ENCODE measurements around the gene CLECL1.
"Not testable (repeated sequence)": the region's sequence is repeated elsewhere in the genome, so short reads cannot be mapped to it uniquely, and the experiment has no call there.

Gene CLECL1

DNA sequence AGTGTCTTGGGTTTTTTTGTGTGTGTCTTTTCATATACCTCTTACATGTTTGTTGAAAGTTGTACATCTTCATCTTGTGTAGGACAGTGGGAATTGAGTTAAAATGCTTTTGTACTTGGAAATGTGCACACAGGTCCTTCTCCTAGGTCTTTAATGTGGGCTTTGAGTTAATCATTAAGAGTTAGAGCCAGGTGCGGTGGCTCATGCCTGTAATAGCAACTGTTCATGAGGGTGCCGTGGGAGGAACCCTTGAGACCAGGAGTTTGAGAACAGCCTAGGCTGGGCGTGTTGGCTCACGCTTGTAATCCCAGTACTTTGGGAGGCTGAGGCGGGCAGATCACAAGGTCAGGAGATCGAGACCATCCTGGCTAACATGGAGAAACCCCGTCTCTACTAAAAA, 13.9 kb downstream of the CLECL1 start:
- no peak for DNase-seq

DNA sequence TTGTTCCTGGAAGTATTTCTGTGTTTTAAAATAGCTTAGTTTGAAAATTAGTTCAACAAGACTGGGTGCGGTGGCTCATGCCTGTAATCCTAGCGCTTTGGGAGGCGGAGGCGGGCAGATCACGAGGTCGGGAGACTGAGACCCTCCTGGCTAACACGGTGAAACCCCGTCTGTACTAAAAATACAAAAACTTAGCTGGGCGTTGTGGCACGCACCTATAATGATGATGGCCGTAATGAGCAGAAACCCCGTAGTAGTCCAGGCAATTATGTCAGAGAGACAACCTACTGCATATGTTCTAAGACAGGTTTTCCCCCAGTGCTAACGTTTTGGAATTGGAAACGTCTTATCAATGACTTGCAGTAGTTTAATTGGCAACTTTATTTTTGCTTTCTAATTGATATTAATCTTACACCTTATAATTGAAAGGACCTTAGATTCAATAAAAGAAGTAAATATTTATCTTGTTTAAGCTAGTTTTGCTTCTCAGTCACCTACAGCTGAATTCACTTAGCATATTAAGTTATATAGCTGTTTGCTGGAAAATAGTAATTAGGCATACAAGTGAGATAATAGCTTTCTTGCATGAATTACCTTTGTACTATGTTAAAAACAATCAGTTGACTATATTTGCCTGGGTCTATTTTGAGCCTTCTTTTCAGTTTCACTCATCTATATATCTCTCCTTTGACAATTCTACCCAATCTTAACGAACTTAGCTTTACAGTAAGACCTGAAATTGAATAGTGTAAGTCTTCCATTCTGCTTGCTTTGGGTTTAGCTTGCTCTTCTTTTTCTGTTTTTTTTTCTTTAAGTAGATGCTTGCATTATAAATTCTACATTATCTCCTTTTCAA, 15.6 kb downstream of the CLECL1 start:
- DNase-seq = no peak

DNA sequence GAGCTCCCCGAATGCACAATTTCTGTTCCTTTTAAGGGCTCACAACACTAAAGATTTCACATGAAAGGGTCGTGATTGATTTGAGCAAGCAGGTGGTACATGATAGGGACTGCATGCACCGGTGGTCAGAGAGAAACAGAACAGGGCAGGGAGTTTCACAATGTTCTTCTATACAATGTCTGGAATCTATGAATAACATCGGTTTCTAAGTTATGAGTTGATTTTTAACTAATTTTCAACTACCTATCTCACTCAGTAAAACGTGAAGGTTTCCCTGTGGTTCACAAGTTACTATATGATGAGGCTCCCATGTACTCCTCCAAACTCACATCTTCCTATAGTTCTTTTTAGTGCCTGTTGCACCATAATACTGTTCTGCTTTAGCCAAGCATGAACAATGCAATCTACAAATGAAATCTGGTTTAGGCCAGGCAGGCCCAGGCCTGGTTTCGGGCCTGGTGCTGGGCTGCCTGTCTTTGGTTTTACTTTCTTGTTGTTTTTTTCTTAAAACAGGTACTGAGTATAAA, 19.8 kb downstream of the CLECL1 start:
- DNase-seq = not testable (repeated sequence)

DNA sequence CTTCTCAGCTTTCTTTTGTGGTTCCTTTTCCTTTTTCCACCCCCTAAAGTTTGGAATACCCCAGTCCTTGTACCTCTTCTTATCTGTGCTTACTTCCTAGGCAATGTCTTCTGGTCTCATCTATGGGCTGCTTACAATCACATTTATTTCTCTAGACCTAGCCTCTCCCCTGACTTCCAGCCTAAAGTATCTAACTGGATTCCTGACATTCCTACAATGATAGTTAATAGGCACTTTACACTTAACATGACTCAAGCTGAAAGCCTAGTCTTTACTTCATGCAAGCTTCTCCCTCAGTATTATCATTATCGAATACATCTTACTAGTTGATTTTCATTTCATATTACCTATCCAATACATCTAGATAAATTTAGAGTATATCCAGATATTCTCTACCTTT, 21.2 kb downstream of the CLECL1 start:
- DNase-seq = peak; percentile 38

DNA sequence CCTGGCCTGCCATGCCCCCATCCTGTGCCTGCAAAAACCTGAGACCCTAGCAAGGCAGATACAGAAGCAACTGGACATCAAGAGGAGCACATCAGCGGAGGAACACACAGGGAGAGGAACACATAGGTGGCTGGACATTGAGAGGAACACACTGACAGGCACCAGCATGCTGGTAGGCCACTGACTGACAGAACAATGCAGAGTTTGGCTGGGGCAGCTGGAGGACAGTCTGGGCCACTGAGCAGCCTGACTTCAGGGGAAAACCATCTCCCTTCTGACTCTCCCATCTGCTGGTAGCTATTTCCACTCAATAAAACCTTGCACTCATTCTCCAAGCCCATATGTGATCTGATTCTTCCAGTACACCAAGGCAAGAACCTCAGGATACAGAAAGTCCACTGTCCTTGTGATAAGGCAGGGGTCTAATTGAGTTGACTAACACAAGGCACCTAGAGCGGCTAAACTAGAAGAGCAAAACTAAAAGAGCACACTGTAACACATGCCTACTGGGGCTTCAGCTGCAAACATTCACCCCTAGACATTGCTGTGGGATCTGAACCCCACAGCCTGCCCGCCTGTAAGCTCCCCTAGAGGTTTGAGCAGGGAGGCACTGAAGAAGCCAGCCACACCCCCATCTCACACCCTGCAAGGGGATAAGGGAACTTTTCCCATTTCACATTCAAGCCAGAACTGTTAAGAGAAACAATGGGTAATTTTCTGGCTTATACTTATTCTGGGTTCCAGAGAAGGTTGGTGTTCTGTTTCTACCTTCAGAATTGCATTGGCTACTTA, 22.1 kb downstream of the CLECL1 start:
- DNase-seq = no peak

DNA sequence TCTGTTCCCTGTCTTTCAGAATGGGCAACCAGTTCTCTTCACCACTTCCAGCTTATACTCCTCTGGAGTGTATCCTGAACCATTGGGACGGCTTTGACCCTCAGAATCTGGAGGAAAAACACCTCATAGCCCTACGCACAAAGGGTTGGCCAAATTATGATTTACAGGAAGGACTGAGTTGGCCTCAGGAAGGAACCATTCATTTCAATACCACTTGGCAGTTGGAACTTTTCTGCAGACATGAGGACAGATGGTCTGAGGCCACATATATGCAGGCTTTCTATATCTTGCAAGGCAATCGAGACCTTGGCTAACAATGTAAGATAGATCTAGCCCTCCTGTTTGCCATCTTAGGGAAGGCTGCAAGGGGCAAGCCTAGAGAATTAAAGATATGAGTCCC, 24.0 kb downstream of the CLECL1 start:
- no peak for DNase-seq

DNA sequence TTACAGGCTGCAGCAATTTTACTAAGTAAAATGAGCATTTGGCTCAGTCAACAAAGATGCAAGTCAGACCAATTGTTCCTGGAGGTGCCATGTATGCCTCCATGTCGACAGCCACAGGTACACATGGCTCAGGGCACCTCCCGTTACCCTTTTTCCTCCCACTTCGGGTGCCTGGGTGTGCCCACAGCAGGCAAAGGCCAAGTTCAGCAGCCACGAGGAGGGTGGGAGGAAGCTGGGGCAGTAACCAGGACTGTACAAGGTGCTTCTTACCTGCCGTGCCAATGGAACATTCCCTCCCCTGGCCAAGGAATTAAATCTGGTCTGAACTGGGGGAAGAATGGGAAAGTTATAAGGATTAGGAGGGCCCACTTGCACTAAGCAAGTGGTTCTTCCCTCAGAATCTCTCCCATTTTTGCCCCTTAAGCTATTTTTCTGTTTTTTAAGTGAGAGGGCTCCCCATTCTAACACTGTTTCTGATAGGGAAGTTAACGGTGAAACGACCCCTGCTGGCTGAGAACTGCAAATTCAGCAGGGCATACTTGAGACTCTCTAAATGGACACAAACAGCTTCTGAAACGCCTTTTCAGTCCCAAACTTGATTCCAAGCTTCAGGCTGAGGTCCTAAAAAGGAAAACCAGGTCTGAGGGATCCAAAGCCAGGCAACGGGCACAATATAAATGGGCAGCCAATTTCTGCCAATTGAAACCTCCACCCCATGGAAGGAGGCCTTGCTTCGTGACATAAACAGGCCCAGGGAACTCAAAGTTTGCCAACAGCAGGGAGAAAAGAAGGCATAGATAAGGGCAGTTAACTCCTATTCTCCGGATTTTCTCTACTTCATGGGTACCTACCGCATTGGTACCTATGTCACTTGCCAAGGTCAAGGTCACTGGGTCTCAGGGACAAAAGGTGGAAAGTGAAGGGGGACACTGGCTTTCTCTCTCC, 24.8 kb downstream of the CLECL1 start:
- peak; percentile 49 for DNase-seq

DNA sequence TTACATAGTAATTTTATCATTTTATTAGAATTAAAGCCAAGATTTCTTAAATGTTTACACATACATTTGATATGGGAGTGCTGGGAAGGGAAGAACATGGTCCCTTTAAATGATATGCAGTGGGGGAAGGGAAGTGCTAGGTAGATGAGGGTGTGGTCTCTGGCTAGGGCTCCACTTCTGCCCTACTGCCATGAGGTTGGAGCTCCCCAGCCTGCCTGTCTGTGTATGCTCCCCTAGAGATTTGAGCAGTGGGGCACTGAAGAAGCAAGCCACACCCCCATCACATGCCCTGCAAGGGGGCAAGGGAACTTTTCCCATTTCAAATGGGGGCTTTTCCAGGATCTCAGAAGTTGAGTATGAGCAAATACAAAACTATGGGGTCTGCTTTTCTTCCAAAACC, 25.5 kb downstream of the CLECL1 start:
- no peak for DNase-seq

DNA sequence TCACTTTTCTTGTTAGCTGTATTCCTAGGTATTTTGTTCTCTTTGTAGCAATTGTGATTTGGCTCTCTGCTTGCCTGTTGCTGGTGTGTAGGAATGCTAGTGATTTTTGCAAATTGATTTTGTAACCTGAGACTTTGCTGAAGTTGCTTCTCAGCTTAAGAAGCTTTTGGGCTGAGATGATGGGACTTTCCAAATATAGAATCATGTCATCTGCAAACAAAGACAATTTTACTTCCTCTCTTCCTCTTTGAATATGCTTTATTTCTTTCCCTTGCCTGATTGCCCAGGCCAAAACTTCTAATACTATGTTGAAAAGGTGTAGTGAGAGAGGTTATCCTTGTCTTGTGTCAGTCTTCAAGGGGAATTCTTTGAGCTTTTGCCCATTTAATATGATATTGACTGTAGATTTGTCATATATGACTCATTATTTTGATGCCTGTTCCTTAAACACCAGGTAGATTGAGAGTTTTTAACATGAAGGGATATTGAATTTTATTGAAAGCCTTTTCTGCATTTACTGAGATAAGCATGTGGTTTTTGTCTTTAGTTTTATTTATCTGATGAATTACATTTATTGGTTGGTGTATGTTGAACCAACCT, 26.7 kb downstream of the CLECL1 start:
- no peak for DNase-seq

DNA sequence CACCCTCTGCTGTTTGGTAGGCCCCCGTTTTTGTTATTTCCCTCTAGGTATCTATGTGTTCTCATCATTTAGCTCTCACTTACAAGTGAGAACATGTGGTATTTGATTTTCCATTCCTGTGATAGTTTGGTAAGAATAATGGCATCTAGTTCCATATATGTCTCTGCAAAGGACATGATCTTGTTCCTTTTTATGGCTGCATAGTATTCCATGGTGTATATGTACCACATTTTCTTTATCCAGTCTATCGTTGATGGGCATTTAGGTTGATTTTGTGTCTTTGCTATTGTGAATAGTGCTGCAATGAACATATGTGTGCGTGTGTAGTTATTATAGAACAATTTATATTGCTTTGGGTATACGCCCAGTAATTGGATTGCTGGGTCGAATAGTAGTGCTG, 28.3 kb downstream of the CLECL1 start:
- DNase-seq = not testable (repeated sequence)

DNA sequence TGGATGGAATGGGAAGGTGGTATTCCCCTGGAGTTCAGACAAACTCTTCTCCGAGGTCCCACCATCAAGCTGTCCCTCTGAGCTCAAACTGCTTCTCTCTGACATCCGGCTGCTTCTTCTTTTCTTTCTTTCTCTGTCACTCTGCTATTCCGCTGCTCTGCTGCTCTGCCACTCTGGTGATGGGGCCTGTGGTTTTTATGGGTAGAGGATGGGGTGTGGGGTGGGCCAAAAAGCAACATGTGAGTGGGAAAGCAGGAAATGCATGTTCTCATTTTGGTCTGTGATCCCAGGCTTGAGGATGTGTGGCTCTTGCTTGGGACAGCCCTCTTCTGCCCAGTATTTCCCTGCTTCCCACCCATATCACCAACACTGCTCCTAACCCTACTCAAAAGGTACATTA, 30.6 kb downstream of the CLECL1 start:
- DNase-seq = no peak

DNA sequence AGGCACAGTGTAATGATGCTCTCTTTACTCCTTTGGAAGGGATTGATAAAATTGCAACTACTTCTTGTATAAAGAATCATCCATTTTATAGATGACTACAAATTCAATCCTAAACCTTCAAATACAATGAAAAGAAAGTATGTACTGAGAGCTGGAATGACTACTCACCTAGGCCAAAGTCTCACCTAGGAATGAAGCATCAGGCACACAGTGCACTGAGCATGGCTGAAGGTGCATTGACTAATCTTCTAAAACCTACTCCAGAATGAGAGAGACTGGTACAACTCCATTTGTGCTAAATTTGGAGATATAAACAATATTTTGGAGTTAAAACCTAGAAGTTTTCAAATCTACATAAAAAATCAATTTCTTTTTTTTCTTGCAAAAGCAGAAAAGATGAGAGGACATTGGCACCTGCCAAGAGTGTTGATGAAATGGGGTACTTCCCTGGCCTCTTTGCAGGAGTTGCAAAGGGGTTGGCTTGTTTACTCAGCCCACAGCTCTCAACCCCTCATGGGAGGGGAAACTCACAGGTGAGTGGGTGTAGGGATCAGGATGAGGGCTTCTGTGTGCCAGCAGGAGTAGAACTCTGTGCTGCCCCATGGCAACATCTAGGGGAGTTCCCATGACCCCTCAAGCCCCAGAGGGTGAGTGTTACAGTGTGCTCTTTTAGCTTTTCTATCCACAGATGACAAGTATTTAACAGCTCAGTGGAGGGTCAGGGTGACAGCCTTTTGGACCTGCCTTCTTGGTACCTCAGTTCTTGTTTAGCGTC, 31.3 kb downstream of the CLECL1 start:
- no peak for DNase-seq

DNA sequence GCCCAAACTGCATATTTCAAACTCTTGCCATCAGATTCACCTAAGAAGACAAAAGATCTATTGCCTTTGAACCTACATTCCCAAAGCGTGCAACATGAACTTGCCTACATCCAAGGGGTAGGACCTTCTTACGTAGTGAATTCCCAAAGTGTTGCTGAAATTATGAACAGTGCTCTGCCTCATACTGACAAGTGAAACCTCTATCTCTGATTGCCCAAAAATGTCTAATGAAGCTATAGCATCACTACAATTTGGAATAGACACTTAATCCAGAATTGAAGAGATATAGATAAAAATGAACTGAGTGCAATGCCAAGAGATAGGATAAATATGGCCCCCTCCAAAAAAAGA, 32.3 kb downstream of the CLECL1 start:
- no peak for DNase-seq

DNA sequence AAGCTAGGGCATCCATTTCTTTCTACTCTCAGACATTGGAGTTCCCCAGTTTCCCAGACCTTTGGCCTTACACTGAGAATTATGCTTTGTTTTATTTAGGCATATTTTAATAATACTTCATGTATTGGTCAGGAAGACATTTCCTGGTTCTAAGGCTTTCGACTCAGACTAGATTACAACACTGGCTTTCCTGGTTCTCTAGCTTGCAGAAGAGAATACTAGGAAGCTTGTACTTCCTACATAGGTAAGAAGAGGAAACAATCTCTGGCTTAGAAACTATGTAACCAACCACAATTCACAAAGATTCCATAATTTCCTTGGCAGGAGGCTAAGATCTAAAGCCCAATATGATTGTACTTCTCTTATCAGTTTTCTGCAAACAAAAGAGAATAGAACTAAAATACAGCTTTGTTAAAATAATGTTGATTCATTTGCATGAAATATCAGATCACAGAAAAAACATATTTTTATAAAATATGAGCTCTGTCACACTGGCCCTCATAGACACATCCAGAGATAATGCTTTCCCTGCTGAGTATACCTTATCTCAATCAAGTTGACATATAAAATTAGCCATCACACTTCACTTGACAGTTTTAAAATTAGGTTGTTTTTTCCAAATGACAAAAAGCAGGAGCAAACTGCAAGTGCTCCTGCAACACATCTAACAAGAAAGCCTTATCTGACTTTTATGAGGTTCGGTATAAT, 32.8 kb downstream of the CLECL1 start:
- no peak for DNase-seq

DNA sequence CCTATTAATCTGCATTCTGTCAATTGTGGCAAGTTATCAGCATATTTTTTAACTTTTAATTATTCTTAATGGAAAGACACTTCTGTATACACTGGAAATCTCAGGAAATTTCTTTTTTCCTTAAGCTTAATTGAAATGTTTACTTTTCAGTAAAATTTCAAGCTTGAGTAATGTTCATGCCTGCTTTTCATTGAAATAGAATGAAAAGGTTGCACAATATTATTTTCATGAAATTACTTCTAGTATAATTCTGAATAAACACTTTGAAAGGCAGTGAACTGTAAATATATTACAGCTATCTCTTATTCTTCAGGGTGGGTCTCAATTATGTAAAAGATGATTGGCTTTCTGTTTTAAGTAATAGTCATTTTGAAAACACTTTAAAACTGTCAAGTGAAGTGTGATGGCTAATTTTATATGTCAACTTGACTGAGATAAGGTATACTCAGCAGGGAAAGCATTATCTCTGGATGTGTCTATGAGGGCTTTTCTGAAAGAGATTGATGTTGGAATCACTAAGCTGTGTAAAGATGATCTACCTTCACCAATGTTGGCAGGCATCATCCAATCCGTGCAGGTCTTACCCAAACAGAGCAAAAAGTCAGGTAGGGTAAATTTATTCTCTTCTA, 33.5 kb downstream of the CLECL1 start:
- no peak for DNase-seq

DNA sequence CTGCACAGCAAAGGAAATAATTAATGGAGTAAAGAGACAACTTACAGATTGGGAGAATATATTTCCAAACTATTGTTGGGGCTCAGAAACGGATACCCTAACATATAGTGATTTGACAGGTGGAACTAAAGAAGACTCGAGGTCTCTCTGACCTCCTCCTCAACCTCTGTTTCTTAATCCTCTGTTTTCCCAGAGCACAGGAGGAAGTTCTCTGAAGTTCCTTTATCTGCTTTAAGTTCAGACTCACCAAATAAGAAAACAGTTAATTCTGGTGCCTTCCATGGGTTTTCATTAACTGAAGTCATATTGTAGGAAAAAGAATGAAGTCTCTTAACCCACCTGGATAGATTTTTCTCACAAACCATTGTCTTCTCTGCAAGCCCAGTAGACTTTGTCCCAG, 34.2 kb downstream of the CLECL1 start:
- DNase-seq = no peak

DNA sequence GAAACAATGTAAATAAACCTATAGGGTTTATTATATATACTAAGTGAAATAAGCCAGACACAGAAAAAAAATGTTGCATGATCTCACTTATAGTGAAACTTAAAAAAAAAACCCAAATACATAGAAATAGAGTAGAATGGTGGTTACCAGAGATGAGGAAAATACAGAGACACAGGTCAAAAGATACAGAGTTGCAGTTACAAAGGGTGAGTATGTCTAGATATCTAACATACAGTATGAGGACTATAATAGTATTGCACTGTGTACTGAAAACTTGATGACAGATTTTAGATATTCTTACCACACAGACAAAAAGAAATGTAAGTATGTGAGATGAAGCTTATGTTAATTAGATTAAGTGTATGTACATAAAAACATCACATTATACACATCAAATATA, 35.3 kb downstream of the CLECL1 start:
- DNase-seq = no peak

DNA sequence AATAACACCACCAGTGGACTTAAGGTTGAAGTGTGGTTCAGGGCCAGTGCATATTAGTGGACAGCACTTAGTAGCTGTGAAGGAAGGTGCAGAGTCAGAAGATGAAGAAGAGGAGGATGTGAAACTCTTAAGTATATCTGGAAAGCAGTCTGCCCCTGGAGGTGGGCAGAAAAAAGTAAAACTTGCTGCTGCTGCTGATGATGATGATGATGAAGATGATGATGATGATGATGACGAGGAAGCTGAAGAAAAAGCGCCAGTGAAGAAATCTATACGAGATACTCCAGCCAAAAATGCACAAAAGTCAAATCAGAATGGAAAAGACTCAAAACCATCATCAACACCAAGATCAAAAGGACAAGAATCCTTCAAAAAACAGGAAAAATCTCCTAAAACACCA, 37.2 kb downstream of the CLECL1 start:
- DNase-seq = not testable (repeated sequence)

DNA sequence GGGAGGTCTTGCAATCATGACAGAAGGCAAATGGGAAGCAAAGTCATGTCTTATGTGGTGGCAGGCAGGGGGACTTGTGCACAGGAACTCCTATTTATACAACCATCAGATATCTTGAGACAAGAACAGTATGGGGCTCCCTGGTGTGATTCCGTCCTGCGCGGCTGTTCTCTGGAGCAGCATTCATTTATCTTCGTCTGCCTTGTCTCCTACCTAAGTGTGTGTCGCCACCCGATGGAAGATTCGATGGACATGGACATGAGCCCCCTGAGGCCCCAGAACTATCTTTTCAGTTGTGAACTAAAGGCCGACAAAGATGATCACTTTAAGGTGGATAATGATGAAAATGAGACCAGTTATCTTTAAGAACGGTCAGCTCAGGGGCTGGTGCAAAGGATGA, 37.7 kb downstream of the CLECL1 start:
- DNase-seq = not testable (repeated sequence)

DNA sequence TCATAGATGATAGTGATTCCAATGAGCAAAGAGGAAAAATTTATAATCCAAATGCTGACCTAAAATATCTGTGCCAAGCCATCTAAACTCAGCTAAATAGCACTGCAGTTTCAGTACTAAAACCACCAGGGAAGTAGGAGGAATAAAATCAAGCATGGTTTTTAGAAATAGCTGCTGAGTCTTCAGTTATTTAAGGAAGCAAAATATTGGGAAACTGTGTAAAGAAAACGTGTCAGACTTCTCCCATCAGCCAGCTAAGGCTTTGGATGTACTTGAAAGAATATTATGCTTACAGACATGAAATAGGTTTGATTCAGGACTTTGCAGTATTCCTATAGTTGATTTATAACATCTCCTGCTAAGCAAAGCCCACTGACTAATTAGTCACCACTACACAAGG, 38.7 kb downstream of the CLECL1 start:
- no peak for DNase-seq

DNA sequence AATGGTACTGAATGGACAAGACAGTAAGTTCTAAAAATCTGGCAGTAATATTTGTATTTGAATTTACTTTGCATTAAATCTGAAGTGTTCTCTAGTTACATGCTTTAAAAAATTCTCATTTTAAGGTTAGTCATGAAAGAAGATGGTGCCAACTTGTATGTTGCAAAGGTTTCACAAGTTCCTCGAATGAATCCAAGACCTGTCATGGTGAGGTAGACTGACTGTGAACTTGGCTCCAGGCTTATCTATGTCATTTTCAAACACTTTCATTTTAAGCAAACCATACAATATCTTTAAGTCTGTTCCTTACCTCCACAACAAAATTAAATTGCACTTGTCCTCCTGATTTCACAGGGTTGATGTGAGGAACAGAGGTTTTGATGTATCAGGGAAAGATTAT, 40.0 kb downstream of the CLECL1 start:
- no peak for DNase-seq
